GM12878 (cell line): ENCODE measurements around the gene ADGRB2.

Experiments
- HDGF ChIP-seq: fragments of 450-650 bp; IDR thresholded peaks from 2 replicates; pipeline ENCODE4 v1.6.1; 2016; ENCODE audit warnings: antibody characterized with exemption
- NFYA ChIP-seq: IDR thresholded peaks from 2 replicates; pipeline ENCODE4 v1.6.1; 2011; ENCODE audit warnings: low read depth, mild to moderate bottlenecking, low read length, improper control_type of control experiment, borderline replicate concordance
- NR2C1 ChIP-seq: fragments of 450-650 bp; IDR thresholded peaks from 2 replicates; pipeline ENCODE4 v1.6.1; 2017; ENCODE audit warnings: antibody characterized with exemption, mild to moderate bottlenecking, moderate library complexity
- NRF1 ChIP-seq: conservative IDR thresholded peaks from 2 replicates; pipeline ENCODE4 v1.6.1; 2011; ENCODE audit warnings: mild to moderate bottlenecking, low read depth, low read length, improper control_type of control experiment
- TF ChIP-seq, protein P1 (sequence below): IDR thresholded peaks from 2 replicates; pipeline ENCODE4 v1.6.1; 2011; ENCODE audit warnings: low read depth, mild to moderate bottlenecking, low read length, moderate library complexity, borderline replicate concordance; ENCODE audit errors: extremely low read depth
- TF ChIP-seq, protein P2 (sequence below): IDR thresholded peaks from 2 replicates; pipeline ENCODE4 v1.6.1; 2012; ENCODE audit warnings: low read depth, low read length, improper control_type of control experiment

GRCh38 chr1:31733389-31734219, 30.5 kb downstream of the ADGRB2 start:
- TF ChIP-seq NRF1 (no peak), NR2C1 (no peak), NFYA (no peak), HDGF (no peak)
- TF ChIP-seq, protein P1, sequence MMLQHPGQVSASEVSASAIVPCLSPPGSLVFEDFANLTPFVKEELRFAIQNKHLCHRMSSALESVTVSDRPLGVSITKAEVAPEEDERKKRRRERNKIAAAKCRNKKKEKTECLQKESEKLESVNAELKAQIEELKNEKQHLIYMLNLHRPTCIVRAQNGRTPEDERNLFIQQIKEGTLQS, result no peak
- TF ChIP-seq, protein P2, sequence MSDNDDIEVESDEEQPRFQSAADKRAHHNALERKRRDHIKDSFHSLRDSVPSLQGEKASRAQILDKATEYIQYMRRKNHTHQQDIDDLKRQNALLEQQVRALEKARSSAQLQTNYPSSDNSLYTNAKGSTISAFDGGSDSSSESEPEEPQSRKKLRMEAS, result no peak
